ENCODE results near the gene CCDC102B.
"Not testable (repeated sequence)": the region's sequence is repeated elsewhere in the genome, so short reads cannot be mapped to it uniquely, and the experiment has no call there.

The CCDC102B gene

GRCh38 chr18:68940039-68940438 is 142.2 kb downstream of the CCDC102B start:
- no peak for DNase-seq (ENCODE audit: low read depth)
- TF ChIP-seq CTCF (IDR thresholded peaks at IDR 0.05; ENCODE audit: low read depth, low read length, missing control alignments): no peak
- H3K4me3 ChIP-seq (ENCODE audit: low read depth, low read length): no peak overlapping the region

- no peak overlapping the region for H3K4me3 ChIP-seq (ENCODE audit: low read depth, low read length)
- no peak for DNase-seq (ENCODE audit: low read depth)
- TF ChIP-seq CTCF (IDR thresholded peaks at IDR 0.05; ENCODE audit: low read depth, low read length, missing control alignments): no peak
Measured at GRCh38 chr18:68940754-68941153, 142.9 kb downstream of the CCDC102B start.

- TF ChIP-seq CTCF (IDR thresholded peaks at IDR 0.05; ENCODE audit: low read depth, low read length, missing control alignments): no peak
- DNase-seq (ENCODE audit: low read depth): no peak
- no peak overlapping the region for H3K4me3 ChIP-seq (ENCODE audit: low read depth, low read length)
Measured at GRCh38 chr18:68942230-68942629, 144.3 kb downstream of the CCDC102B start.

- H3K4me3 ChIP-seq (ENCODE audit: low read depth, low read length); DNase-seq (ENCODE audit: low read depth): not testable (repeated sequence)
Measured at GRCh38 chr18:68943861-68944260, 146.0 kb downstream of the CCDC102B start.

- no peak for DNase-seq (ENCODE audit: low read depth)
- TF ChIP-seq CTCF (IDR thresholded peaks at IDR 0.05; ENCODE audit: low read depth, low read length, missing control alignments): no peak
- H3K4me3 ChIP-seq (ENCODE audit: low read depth, low read length): no peak overlapping the region
Measured at GRCh38 chr18:68944330-68944729, 146.4 kb downstream of the CCDC102B start.

- no peak for DNase-seq (ENCODE audit: low read depth)
- H3K4me3 ChIP-seq (ENCODE audit: low read depth, low read length): no peak overlapping the region
- TF ChIP-seq CTCF (IDR thresholded peaks at IDR 0.05; ENCODE audit: low read depth, low read length, missing control alignments): no peak
Measured at GRCh38 chr18:68944826-68945225, 146.9 kb downstream of the CCDC102B start.

- no peak for TF ChIP-seq CTCF (IDR thresholded peaks at IDR 0.05; ENCODE audit: low read depth, low read length, missing control alignments)
- no peak overlapping the region for H3K4me3 ChIP-seq (ENCODE audit: low read depth, low read length)
- no peak for DNase-seq (ENCODE audit: low read depth)
Measured at GRCh38 chr18:68948622-68949021, 150.7 kb downstream of the CCDC102B start.

- no peak overlapping the region for H3K4me3 ChIP-seq (ENCODE audit: low read depth, low read length)
- no peak for TF ChIP-seq CTCF (IDR thresholded peaks at IDR 0.05; ENCODE audit: low read depth, low read length, missing control alignments)
Measured at GRCh38 chr18:68954738-68955137, 156.9 kb downstream of the CCDC102B start.

More at GRCh38 chr18:68954738-68955137, 156.9 kb downstream of the CCDC102B start:
- no peak for DNase-seq (ENCODE audit: low read depth)

Measured in GM12864 (cell line).